OCI-LY1 (cell line): ENCODE data around the gene ZFP36L2.

Experiments
- H2AFZ ChIP-seq: fragments of 200-600 bp; sonication (generic), shearing (Covaris generic); 2 replicates; pipeline ENCODE4 v1.6.0; 2014; ENCODE audit warnings: antibody characterized with exemption, mild to moderate bottlenecking, low read length
- H3F3A ChIP-seq: fragments of 200-600 bp; sonication (generic), shearing (Covaris generic); 2 replicates; pipeline ENCODE4 v1.6.0; 2014; ENCODE audit warnings: mild to moderate bottlenecking, antibody characterized with exemption, low read length, moderate library complexity; ENCODE audit not compliant: insufficient read depth
- H3K27ac ChIP-seq: fragments of 200-600 bp; sonication (generic); 2 replicates; pipeline ENCODE4 v1.5.1; 2014; ENCODE audit warnings: low read length, mixed run types, mild to moderate bottlenecking, low read depth; ENCODE audit not compliant: poor library complexity, severe bottlenecking
- H3K27me3 ChIP-seq: fragments of 200-600 bp; sonication (generic); 2 replicates; pipeline ENCODE4 v1.6.0; 2014; ENCODE audit warnings: antibody characterized with exemption, mild to moderate bottlenecking, low read length, moderate library complexity; ENCODE audit not compliant: insufficient read depth
- H3K36me3 ChIP-seq: fragments of 200-600 bp; sonication (generic); 2 replicates; pipeline ENCODE4 v1.6.1; 2014; ENCODE audit warnings: mild to moderate bottlenecking, antibody characterized with exemption, low read length, moderate library complexity, mixed read lengths; ENCODE audit not compliant: insufficient read depth
- H3K4me1 ChIP-seq: fragments of 200-600 bp; sonication (generic); 2 replicates; pipeline ENCODE4 v1.5.1; 2014; ENCODE audit warnings: mild to moderate bottlenecking, low read length, moderate library complexity; ENCODE audit not compliant: insufficient read depth, severe bottlenecking
- H3K4me2 ChIP-seq: fragments of 200-600 bp; sonication (generic), shearing (Covaris generic); 2 replicates; pipeline ENCODE4 v1.6.1; 2014; ENCODE audit warnings: low read length
- H3K4me3 ChIP-seq: fragments of 200-600 bp; sonication (generic); 2 replicates; pipeline ENCODE4 v1.5.1; 2014; ENCODE audit warnings: low read length, low read depth, mild to moderate bottlenecking, mixed read lengths; ENCODE audit not compliant: poor library complexity, severe bottlenecking
- H3K79me2 ChIP-seq: fragments of 200-600 bp; shearing (Covaris generic); 2 replicates; pipeline ENCODE4 v1.6.1; 2016; ENCODE audit warnings: mixed run types, low read length, mixed read lengths; ENCODE audit not compliant: insufficient read depth
- H3K9ac ChIP-seq: fragments of 200-600 bp; sonication (generic), shearing (Covaris generic); 2 replicates; pipeline ENCODE4 v1.6.1; 2014; ENCODE audit warnings: mild to moderate bottlenecking, low read length, mixed read lengths
- H3K9me2 ChIP-seq: fragments of 200-600 bp; sonication (generic), shearing (Covaris generic); 2 replicates; pipeline ENCODE4 v1.6.1; 2014; ENCODE audit warnings: low read depth, mild to moderate bottlenecking, low read length, mixed read lengths
- H3K9me3 ChIP-seq: fragments of 200-600 bp; shearing (Covaris generic); 2 replicates; pipeline ENCODE4 v1.6.1; 2014; ENCODE audit warnings: low read length, mixed read lengths
- H4K20me1 ChIP-seq: fragments of 200-600 bp; sonication (generic), shearing (Covaris generic); 2 replicates; pipeline ENCODE4 v1.6.0; 2016; ENCODE audit warnings: mild to moderate bottlenecking, low read length; ENCODE audit not compliant: insufficient read depth
- EZH2 ChIP-seq: fragments of 200-600 bp; sonication (generic), shearing (Covaris generic); IDR thresholded peaks from 2 replicates; pipeline ENCODE4 v1.8.0; 2017; ENCODE audit warnings: borderline replicate concordance, mixed run types, mild to moderate bottlenecking, antibody characterized with exemption, low read length, moderate library complexity, mixed read lengths
- TF ChIP-seq, protein P1 (sequence below): fragments of 200-600 bp; sonication (generic), shearing (Covaris generic); IDR thresholded peaks from 2 replicates; pipeline ENCODE4 v1.5.1; 2017; ENCODE audit warnings: mild to moderate bottlenecking, antibody characterized with exemption, low read length, moderate library complexity, mixed read lengths

The ZFP36L2 gene

DNA sequence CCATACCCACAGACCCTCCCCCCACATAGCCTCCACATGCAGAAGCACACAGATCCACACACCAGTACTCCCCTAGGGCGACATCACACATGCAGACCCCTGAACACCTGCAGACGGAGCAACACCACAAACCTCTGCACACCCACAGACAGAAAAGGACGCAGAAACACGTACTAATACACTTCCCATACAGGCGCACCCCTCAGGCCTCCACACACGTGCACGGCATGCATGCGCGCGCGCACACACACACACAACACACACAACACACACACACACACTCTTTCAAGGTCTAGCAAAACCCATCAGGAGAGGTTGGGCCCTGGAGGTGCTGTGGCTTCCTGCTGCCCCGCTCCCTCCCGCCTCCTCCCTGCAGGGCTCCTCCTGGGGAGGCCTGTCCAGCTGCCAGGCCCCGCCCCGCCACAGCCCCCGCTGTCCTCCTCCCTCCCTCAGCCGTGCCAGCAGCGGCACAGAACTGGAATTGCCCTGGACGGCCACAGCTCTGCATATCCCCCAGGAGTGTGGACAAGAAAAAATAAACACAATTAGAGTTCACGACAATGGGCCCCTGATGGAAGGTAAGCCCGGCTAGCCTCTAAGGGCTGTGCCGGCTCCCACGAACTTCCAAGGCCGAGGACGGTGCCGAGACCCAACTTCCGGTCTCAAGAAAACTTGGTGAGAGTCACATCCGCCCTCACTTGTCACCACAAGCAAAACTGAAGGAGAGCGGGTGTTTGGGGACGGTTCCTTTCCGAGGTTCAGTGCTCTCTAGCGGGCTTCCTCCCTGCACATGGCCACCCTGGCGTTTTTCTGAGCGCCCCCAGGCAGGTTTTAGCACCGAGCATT is 6.8 kb downstream of the ZFP36L2 start:
- peak overlapping the region; percentile 71 for H3K4me3 ChIP-seq

DNA sequence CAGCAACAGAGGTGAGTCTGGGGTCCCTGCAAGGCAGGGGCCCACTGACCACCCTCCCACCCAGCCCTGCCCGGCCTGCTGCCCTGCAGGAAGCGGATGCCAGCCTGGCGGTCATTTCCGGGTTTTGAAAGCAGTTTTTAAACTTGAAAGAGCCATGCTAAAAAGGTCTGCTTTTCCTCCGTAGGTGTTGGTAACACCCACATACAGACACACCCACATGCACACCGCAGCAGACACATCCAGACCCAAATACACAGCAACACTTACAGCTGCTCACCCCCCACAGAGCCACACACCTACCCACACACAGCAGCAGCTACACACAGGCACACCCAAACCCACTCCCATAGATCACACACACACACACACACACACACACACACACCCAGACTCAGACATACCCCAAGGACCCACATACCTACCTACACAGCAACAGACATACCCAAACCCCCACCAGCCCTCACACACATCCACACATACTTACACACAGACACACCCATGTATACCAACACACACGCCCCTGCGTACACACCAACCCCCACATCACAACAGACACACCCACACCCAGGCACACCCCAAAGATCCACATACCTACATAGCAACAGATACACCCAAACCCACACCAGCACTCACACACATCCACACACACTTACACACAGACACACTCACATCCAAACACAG is 7.6 kb downstream of the ZFP36L2 start:
- TF ChIP-seq, protein P1, sequence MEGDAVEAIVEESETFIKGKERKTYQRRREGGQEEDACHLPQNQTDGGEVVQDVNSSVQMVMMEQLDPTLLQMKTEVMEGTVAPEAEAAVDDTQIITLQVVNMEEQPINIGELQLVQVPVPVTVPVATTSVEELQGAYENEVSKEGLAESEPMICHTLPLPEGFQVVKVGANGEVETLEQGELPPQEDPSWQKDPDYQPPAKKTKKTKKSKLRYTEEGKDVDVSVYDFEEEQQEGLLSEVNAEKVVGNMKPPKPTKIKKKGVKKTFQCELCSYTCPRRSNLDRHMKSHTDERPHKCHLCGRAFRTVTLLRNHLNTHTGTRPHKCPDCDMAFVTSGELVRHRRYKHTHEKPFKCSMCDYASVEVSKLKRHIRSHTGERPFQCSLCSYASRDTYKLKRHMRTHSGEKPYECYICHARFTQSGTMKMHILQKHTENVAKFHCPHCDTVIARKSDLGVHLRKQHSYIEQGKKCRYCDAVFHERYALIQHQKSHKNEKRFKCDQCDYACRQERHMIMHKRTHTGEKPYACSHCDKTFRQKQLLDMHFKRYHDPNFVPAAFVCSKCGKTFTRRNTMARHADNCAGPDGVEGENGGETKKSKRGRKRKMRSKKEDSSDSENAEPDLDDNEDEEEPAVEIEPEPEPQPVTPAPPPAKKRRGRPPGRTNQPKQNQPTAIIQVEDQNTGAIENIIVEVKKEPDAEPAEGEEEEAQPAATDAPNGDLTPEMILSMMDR: no peak
- TF ChIP-seq EZH2: no peak
- peaks cover 65% of the 10 kb centered on the region for H3K4me1 ChIP-seq
- no peak overlapping the region for H2AFZ ChIP-seq
- H3F3A ChIP-seq: peaks cover 38% of the 10 kb centered on the region
- no peaks in the 10 kb centered on the region for H3K27me3 ChIP-seq
- H3K9ac ChIP-seq: peak overlapping the region; percentile 84
- H3K27ac ChIP-seq: peak overlapping the region; percentile 99
- H3K4me2 ChIP-seq: peak overlapping the region; percentile 92
- H3K4me3 ChIP-seq: peak overlapping the region; percentile 71
- peaks cover 14% of the 10 kb centered on the region for H3K79me2 ChIP-seq
- no peaks in the 10 kb centered on the region for H4K20me1 ChIP-seq
- no peaks in the 10 kb centered on the region for H3K9me2 ChIP-seq
- H3K9me3 ChIP-seq: no peaks in the 10 kb centered on the region
- H3K36me3 ChIP-seq: peaks cover 23% of the 10 kb centered on the region

More for the DNA sequence above, 6.8 kb downstream of the ZFP36L2 start:
- TF ChIP-seq, protein P1: peak; percentile 32; the same call in 1 of the 2 replicates
- no peak for TF ChIP-seq EZH2
- peak overlapping the region; percentile 99 for H3K27ac ChIP-seq
- H3K9ac ChIP-seq: peak overlapping the region; percentile 84
- H3K36me3 ChIP-seq: peaks cover 30% of the 10 kb centered on the region
- H3F3A ChIP-seq: peaks cover 38% of the 10 kb centered on the region
- H4K20me1 ChIP-seq: no peaks in the 10 kb centered on the region
- no peak overlapping the region; the same call in 1 of the 2 replicates for H2AFZ ChIP-seq
- H3K27me3 ChIP-seq: no peaks in the 10 kb centered on the region
- H3K9me2 ChIP-seq: no peaks in the 10 kb centered on the region
- peak overlapping the region; percentile 92 for H3K4me2 ChIP-seq
- H3K9me3 ChIP-seq: no peaks in the 10 kb centered on the region
- H3K79me2 ChIP-seq: peaks cover 17% of the 10 kb centered on the region
- peaks cover 65% of the 10 kb centered on the region for H3K4me1 ChIP-seq

DNA sequence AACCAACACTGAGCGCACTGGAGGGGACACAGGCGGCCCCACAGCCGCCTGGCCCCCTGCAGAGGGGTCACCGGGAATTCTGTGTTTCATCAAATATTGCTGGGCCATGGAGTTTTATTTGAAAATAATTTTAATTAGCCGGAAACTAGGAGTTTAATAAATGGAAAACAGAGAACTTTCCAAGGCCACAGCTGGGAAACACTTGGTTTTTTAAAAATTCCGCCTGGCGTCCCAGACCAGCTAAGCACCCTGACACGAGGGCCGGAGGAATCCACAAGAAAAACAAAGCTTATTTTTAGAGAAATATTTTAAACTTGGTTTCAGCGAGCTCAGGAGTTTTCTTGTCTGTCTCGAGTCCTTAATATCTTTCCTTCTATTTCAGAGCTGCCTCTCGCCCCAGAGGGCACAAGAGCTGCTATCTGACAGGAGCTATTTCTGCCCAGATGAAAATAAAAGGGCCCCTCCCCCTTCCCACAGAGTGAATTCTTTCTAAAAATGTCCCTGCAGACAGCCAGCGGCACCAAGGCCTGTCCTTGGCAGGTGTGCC is 8.2 kb downstream of the ZFP36L2 start:
- peaks cover 33% of the 10 kb centered on the region for H3F3A ChIP-seq
- H3K27me3 ChIP-seq: no peaks in the 10 kb centered on the region
- no peaks in the 10 kb centered on the region for H3K9me3 ChIP-seq
- no peaks in the 10 kb centered on the region for H3K9me2 ChIP-seq
- H3K4me2 ChIP-seq: peak overlapping the region; percentile 92
- peak overlapping the region; percentile 99 for H3K27ac ChIP-seq
- peaks cover 17% of the 10 kb centered on the region for H3K36me3 ChIP-seq
- H3K4me1 ChIP-seq: peaks cover 58% of the 10 kb centered on the region
- H3K79me2 ChIP-seq: peaks cover 8% of the 10 kb centered on the region
- no peaks in the 10 kb centered on the region for H4K20me1 ChIP-seq
- peak overlapping the region; percentile 71 for H3K4me3 ChIP-seq
- no peak for TF ChIP-seq EZH2
- TF ChIP-seq, protein P1: no peak
- peak overlapping the region; percentile 84 for H3K9ac ChIP-seq
- H2AFZ ChIP-seq: no peak overlapping the region
